Breast epithelium (tissue), 4 donors: ENCODE measurements around the gene TBX15. TPM values are rescaled to one million over a fixed set of nuclear protein-coding genes. Genes with fewer than 3 reads are reported as not detected.

Source experiments
- DNase-seq, 2 donors: peaks; one replicate each; pipeline ENCODE4 v3.0.0-alpha.2; 2019; ENCODE audit warnings: low spot score in 2 of 2
- H3K27ac ChIP-seq, 2 donors: fragments of 200-600 bp; sonication (generic) in 1 of 2; one replicate each; pipeline ENCODE4 v1.5.1; 2016 to 2019; ENCODE audit warnings: mild to moderate bottlenecking in 1 of 2
- H3K27me3 ChIP-seq, 2 donors: fragments of 200-600 bp; sonication (generic) in 1 of 2; one replicate each; pipeline versions ENCODE4 v1.5.1 to v1.6.0; 2017 to 2019; ENCODE audit warnings: control low read depth in 1 of 2, mild to moderate bottlenecking in 1 of 2
- H3K36me3 ChIP-seq: fragments of 200-600 bp; one replicate; pipeline ENCODE4 v1.5.1; 2019
- H3K4me1 ChIP-seq, 2 donors: fragments of 200-600 bp; sonication (generic); one replicate each; pipeline ENCODE4 v1.5.1; 2016 to 2019; ENCODE audit warnings: control low read depth in 1 of 2
- H3K4me3 ChIP-seq, 3 donors: fragments of 200-600 bp; sonication (generic); 1 replicate in 2 of 3; 2 replicates in 1 of 3; pipeline ENCODE4 v1.5.1; 2016 to 2019; ENCODE audit warnings: mild to moderate bottlenecking in 3 of 3, moderate library complexity in 2 of 3
- H3K9me3 ChIP-seq, 2 donors: fragments of 200-600 bp; sonication (generic) in 1 of 2; one replicate each; pipeline ENCODE4 v1.5.1; 2016 to 2019; ENCODE audit warnings: control low read depth in 1 of 2
- POLR2A ChIP-seq: fragments of 450-650 bp; IDR thresholded peaks from one replicate; pipeline ENCODE4 v1.6.1; 2016; ENCODE audit warnings: antibody characterized with exemption, mild to moderate bottlenecking, moderate library complexity
- POLR2AphosphoS5 ChIP-seq, 3 donors: sonication (generic); formaldehyde crosslinking; IDR thresholded peaks; one replicate each; pipeline ENCODE4 v1.6.1; 2017; ENCODE audit warnings: antibody characterized with exemption in 3 of 3
- intact Hi-C: fragments of 100-400 bp; cut with DNase I; formaldehyde crosslinking; loops from one replicate; pipeline ENCODE4 v1.15.1; 2023; ENCODE audit warnings: low total_unique reads
- total RNA-seq, 3 donors: library from RNA; depleted of rRNA; stranded (reverse); fragments of >200 nt; gene quantifications; one replicate each; pipeline ENCODE4 v1.1.0, GENCODE V29; 2016
- TF ChIP-seq, protein P1 (sequence below), 3 donors: fragments of 450-650 bp; IDR thresholded peaks; one replicate each; pipeline ENCODE4 v1.5.1; 2016 to 2017; ENCODE audit warnings: antibody characterized with exemption in 3 of 3, mild to moderate bottlenecking in 3 of 3, moderate library complexity in 3 of 3

TBX15 gene
- total RNA-seq, 3 donors from 2014 or later = 5.9 to 60.0 (median 34.1) TPM

DNA sequence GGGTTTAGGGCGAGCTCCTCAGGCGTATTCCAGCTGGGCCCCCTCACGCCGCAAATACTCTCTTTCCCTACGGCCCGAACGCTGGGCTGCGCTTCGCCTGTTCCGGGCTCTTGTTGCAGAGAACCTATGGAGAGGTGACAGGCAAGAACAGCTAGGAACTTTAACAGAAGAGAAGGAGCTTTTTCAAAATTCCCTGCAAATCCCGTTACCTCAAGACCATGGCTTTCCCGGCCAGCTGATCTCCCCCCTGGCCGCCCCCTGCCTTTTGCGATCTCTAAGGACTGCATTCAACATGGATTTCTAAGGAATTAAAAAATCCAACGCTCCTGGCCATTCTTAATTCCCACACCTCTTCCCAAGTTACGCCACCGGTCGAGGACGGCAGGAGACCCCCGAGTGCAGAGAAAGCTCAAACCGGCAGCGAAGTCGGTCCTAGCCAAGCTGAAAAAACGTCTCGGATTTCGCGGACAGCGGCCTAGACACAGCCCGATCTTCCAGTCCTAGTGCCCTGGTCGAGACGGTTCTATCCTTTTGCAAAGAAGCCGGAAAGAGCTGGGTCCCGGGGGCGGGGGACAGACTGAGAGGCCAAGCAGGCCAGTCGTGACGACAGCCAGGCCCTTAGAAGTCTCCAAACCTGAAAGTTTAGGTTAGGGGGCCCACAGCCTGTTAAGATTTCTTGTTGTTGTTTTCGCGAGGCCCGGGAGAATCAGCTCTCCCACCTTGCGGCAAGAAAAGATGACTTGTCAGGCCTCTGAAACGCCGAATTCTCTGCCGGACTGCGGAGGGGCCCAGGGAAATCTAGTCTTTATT lies 1.1 kb upstream of the TBX15 start:
- Histone ChIP-seq H3K4me3 (peak overlapping the region in 2 of 3 donors; percentile 63 to 84), H3K9me3 (no peaks in the 10 kb centered on the region), H3K4me1 (peaks cover 0 to 6% of the 10 kb centered on the region in 2 donors), H3K27ac (peak overlapping the region; percentile 25 to 94), H3K27me3 (peaks cover 0 to 98% of the 10 kb centered on the region in 2 donors), H3K36me3 (no peaks in the 10 kb centered on the region)
- DNase-seq = no peak
- intact Hi-C loops = no loop called here
- TF ChIP-seq POLR2AphosphoS5 (IDR thresholded peaks at IDR 0.05) = no peak
- no peak for TF ChIP-seq POLR2A
- TF ChIP-seq, protein P1, sequence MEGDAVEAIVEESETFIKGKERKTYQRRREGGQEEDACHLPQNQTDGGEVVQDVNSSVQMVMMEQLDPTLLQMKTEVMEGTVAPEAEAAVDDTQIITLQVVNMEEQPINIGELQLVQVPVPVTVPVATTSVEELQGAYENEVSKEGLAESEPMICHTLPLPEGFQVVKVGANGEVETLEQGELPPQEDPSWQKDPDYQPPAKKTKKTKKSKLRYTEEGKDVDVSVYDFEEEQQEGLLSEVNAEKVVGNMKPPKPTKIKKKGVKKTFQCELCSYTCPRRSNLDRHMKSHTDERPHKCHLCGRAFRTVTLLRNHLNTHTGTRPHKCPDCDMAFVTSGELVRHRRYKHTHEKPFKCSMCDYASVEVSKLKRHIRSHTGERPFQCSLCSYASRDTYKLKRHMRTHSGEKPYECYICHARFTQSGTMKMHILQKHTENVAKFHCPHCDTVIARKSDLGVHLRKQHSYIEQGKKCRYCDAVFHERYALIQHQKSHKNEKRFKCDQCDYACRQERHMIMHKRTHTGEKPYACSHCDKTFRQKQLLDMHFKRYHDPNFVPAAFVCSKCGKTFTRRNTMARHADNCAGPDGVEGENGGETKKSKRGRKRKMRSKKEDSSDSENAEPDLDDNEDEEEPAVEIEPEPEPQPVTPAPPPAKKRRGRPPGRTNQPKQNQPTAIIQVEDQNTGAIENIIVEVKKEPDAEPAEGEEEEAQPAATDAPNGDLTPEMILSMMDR (IDR thresholded peaks at IDR 0.05) = no peak

DNA sequence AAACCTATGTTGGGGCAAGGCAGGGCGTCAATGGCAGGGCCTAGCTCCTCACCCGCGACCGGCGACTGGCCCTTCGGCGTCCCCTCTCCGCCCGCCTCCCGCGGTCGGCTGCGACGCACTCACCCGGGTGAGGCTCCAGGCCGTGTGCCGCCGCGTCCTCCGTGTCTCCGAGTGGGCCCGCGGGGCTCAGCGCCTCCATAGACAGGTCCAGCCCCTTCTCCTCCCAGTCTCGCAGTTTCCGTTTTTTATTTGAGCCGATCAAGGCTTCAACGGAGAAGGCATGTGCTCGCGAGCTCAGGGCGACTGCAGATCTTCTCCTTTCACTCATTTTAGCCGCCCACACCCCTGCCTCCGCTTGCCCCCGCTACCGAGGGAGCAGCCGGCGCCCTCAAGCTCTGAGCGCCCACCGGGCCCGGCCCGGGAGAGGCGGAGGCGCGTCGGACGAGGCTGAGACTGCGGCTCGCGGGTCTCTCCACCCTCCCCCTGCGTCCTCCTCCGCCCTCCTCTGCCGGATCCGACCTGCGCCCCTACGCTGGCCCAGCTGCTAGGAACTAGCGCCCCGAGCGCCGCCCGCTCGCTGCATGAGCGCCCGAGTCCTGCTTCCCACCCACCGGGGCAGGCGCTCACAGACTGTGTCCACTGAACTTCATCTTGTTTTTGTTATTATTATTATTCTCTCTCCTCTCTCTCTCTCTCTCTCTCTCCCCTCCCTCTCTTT lies 516 bp downstream of the TBX15 start:
- no peak for DNase-seq
- Histone ChIP-seq H3K27me3 (peaks cover 2 to 97% of the 10 kb centered on the region in 2 donors), H3K36me3 (no peaks in the 10 kb centered on the region), H3K4me1 (peaks cover 0 to 6% of the 10 kb centered on the region in 2 donors), H3K27ac (peak overlapping the region; percentile 82 to 94), H3K4me3 (peak overlapping the region; percentile 57 to 84 (median 63)), H3K9me3 (no peaks in the 10 kb centered on the region)
- TF ChIP-seq POLR2A = peak; percentile 51
- TF ChIP-seq, protein P1 (IDR thresholded peaks at IDR 0.05) = no peak
- TF ChIP-seq POLR2AphosphoS5 (IDR thresholded peaks at IDR 0.05) = peak in 1 of 3 donors; percentile 5
- intact Hi-C loops = no loop called here

DNA sequence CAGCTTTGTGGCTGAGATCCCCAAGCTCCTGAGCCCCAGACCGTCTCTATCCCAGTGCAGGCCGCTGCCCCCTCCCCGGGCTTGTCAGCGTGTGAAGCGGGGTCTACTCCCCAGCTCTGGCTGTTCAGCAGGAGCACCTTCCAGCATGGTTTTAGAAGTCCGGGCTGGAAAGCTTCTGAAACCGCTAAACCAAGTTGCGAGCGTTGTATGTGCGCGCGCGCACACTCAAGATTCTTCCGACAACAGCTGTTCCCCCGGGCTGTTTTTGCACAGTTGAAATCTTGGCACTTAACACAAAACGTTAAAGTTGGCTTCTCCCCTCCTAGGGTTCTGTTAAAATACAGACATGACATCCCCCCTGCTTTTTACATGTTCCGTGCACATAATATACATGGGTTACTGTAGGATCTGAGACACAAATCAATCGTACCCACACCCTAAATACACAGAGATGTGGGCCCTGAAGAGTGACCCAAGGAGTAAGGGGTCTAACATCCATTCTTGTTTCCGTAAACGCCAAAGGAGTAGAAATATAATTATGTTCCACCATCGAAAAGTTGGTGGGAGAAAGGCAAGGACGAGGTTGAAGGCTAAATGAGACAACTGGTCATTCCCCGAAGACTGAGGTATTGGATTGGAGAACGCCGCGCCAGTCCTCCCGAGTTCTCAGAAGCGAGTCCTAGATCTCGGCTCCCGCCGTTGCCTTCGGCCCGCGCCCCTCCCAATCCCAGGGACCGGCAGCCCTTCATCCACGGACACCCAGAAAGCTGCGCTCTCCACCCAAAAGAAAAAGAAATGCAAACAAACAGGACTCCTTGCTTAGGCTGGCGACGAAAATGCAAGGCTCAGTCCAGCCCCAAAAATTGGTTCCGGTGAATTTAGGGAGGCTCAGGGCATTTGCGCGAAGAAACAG lies 1.3 kb downstream of the TBX15 start:
- no peak for DNase-seq
- Histone ChIP-seq H3K36me3 (no peaks in the 10 kb centered on the region), H3K4me3 (peak overlapping the region; percentile 57 to 84 (median 63)), H3K27me3 (peaks cover 2 to 94% of the 10 kb centered on the region in 2 donors), H3K4me1 (peaks cover 0 to 6% of the 10 kb centered on the region in 2 donors), H3K27ac (peak overlapping the region; percentile 82 to 94), H3K9me3 (no peaks in the 10 kb centered on the region)
- intact Hi-C loops = no loop called here
- TF ChIP-seq POLR2A (no peak), POLR2AphosphoS5 (IDR thresholded peaks at IDR 0.05) (peak in 1 of 3 donors; percentile 15)
- TF ChIP-seq, protein P1 (IDR thresholded peaks at IDR 0.05) = no peak

DNA sequence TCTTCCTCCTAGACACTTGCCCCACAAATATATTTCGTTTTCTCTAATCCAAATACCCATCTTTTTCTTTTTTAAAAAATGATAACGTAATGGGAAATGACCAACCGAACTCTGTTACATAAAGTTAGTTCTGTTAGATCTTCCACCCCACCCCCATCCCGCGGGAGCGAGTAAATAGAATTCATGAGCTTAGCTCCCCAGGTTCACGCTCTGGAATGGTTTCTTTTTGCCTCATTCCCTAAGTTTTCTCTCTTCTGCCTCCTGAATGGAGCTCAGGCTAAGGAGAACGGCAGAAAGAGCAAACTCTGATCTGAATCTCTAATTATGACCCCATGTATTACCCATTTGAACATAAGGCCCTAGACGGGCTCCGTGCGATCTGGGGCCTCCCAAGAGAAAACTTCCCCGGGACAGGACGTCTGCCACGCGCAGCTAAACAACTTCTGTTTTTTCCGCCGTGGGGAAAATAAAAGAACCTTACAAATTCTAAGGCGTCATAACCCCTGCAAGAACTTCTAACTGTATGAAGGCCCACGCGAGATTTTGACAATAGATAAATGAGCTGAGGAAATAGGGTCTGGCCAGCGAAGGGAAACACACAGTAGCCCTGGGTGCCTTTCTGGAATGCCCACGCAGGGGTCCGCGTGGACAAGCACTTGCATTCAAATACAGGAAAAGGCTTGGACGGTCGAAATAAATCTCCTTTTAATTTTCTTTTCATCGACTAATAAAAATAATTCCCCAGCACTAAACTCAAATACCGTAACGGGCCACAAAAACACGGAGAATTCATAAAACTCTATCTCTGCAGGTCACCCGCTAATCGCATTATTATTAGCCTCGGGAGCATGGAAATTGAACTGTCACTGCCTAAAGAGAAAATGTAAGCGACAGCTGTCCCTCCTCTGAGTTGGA lies 2.2 kb downstream of the TBX15 start:
- TF ChIP-seq, protein P1 (IDR thresholded peaks at IDR 0.05) = no peak
- TF ChIP-seq POLR2AphosphoS5 (IDR thresholded peaks at IDR 0.05) (no peak), POLR2A (no peak)
- H3K4me1 ChIP-seq = peaks cover 0 to 6% of the 10 kb centered on the region in 2 donors
- no peaks in the 10 kb centered on the region for H3K36me3 ChIP-seq
- H3K27ac ChIP-seq = peak overlapping the region; percentile 82 to 94
- peaks cover 2 to 88% of the 10 kb centered on the region in 2 donors for H3K27me3 ChIP-seq
- intact Hi-C loops = no loop called here
- peak overlapping the region; percentile 57 to 84 (median 63) for H3K4me3 ChIP-seq
- H3K9me3 ChIP-seq = no peaks in the 10 kb centered on the region
- no peak for DNase-seq
